Tibial artery (tissue), 4 donors: ENCODE data around the gene BEND5.

Experiments
- DNase-seq, 2 donors: peaks; one replicate each; pipeline ENCODE4 v3.0.0-alpha.2; 2019
- H3K27ac ChIP-seq, 2 donors: fragments of 200-600 bp; sonication (generic) in 1 of 2; 1 replicate in 1 of 2; 2 replicates in 1 of 2; pipeline ENCODE4 v1.5.1; 2018 to 2019; ENCODE audit warnings: mild to moderate bottlenecking in 1 of 2
- H3K27me3 ChIP-seq, 2 donors: fragments of 200-600 bp; sonication (generic) in 1 of 2; one replicate each; pipeline versions ENCODE4 v1.5.1 to v1.6.0; 2016 to 2019
- H3K36me3 ChIP-seq, 3 donors: fragments of 200-600 bp; sonication (generic) in 2 of 3; one replicate each; pipeline ENCODE4 v1.5.1; 2016 to 2019; ENCODE audit warnings: mild to moderate bottlenecking in 2 of 3
- H3K4me1 ChIP-seq, 4 donors: fragments of 200-600 bp; sonication (generic) in 2 of 4; 1 replicate in 3 of 4; 2 replicates in 1 of 4; pipeline ENCODE4 v1.5.1; 2016 to 2019
- H3K4me3 ChIP-seq, 2 donors: fragments of 200-600 bp; sonication (generic) in 1 of 2; 1 replicate in 1 of 2; 2 replicates in 1 of 2; pipeline ENCODE4 v1.5.1; 2018 to 2019; ENCODE audit warnings: mild to moderate bottlenecking in 2 of 2
- H3K9me3 ChIP-seq, 3 donors: fragments of 200-600 bp; sonication (generic) in 1 of 3; one replicate each; pipeline ENCODE4 v1.5.1; 2016 to 2019
- CTCF ChIP-seq, 2 experiments: fragments of 200-600 bp in 1 of 2; fragments of 450-650 bp in 1 of 2; IDR thresholded peaks; one replicate each; pipeline ENCODE4 v1.5.1; 2017 to 2019; ENCODE audit warnings: antibody characterized with exemption in 2 of 2, mild to moderate bottlenecking in 1 of 2, moderate library complexity in 1 of 2
- intact Hi-C: fragments of 100-400 bp; cut with DNase I; formaldehyde crosslinking; loops from one replicate; pipeline ENCODE4 v1.15.0; 2023; ENCODE audit warnings: low total_unique reads

BEND5 gene

GRCh38 chr1:48776393-48777218, at the start of gene BEND5:
BEND5 (minus strand) TSS chr1:48776891; CDS start chr1:48776831, 60 bp downstream.
- peak within 1 kb of the TSS; percentile 81 to 85 for H3K4me3 ChIP-seq
- DNase-seq = peak; percentile 31 to 73
- H3K36me3 ChIP-seq = no peaks in the 10 kb centered on the region
- H3K27ac ChIP-seq = peak within 1 kb of the TSS; percentile 88 to 90
- intact Hi-C loops = no loop called here
- peaks cover 0 to 42% (median 30%) of the 10 kb centered on the region in 4 donors for H3K4me1 ChIP-seq
- H3K9me3 ChIP-seq = no peaks in the 10 kb centered on the region
- H3K27me3 ChIP-seq = no peaks in the 10 kb centered on the region
- TF ChIP-seq CTCF (IDR thresholded peaks at IDR 0.05) = no peak

- no peaks in the 10 kb centered on the region for H3K27me3 ChIP-seq
- H3K9me3 ChIP-seq = no peaks in the 10 kb centered on the region
- no peak for TF ChIP-seq CTCF (IDR thresholded peaks at IDR 0.05)
- no peaks in the 10 kb centered on the region for H3K36me3 ChIP-seq
- no peak overlapping the region for H3K27ac ChIP-seq
- no peak for DNase-seq
- intact Hi-C loops = no loop called here
- no peaks in the 10 kb centered on the region for H3K4me1 ChIP-seq
- H3K4me3 ChIP-seq = no peak overlapping the region
Observed at GRCh38 chr1:48823168-48823567, 46.5 kb upstream of the BEND5 start.

GRCh38 chr1:48820491-48820890, 43.8 kb upstream of the BEND5 start:
- H3K4me1 ChIP-seq = no peaks in the 10 kb centered on the region
- no peaks in the 10 kb centered on the region for H3K27me3 ChIP-seq
- H3K4me3 ChIP-seq = no peak overlapping the region
- H3K27ac ChIP-seq = no peak overlapping the region
- no peaks in the 10 kb centered on the region for H3K36me3 ChIP-seq
- no peak for TF ChIP-seq CTCF (IDR thresholded peaks at IDR 0.05)
- no peaks in the 10 kb centered on the region for H3K9me3 ChIP-seq
- intact Hi-C loops = no loop called here
- DNase-seq = no peak

GRCh38 chr1:48817505-48818114, 40.9 kb upstream of the BEND5 start:
- no peaks in the 10 kb centered on the region for H3K36me3 ChIP-seq
- intact Hi-C loops = loop anchor here (5.0 kb wide), 1 partner anchor 140 kb away; no protein-coding TSS in a partner anchor
- DNase-seq = peak; percentile 35 to 73
- peak; percentile 70 to 71 for TF ChIP-seq CTCF (IDR thresholded peaks at IDR 0.05)
- no peak overlapping the region for H3K4me3 ChIP-seq
- no peaks in the 10 kb centered on the region for H3K27me3 ChIP-seq
- H3K27ac ChIP-seq = no peak overlapping the region
- H3K4me1 ChIP-seq = no peaks in the 10 kb centered on the region
- no peaks in the 10 kb centered on the region for H3K9me3 ChIP-seq

GRCh38 chr1:48810740-48811139, 34.0 kb upstream of the BEND5 start:
- Histone ChIP-seq H3K36me3 (no peaks in the 10 kb centered on the region), H3K4me3 (no peak overlapping the region), H3K27me3 (no peaks in the 10 kb centered on the region), H3K27ac (no peak overlapping the region), H3K4me1 (peaks cover 0 to 23% (median 15%) of the 10 kb centered on the region in 4 donors), H3K9me3 (no peaks in the 10 kb centered on the region)
- intact Hi-C loops = no loop called here
- TF ChIP-seq CTCF (IDR thresholded peaks at IDR 0.05) = no peak
- DNase-seq = no peak
